MM.1S (cell line): ENCODE data around the gene C10orf90.
A peak's percentile ranks its signal among the peaks of the same experiment; 100 is the strongest.

Source experiments
- DNase-seq: peaks from one replicate; pipeline ENCODE4 v3.0.0-alpha.2; 2015
- H2AFZ ChIP-seq: fragments of 300-600 bp; sonication (generic); 2 replicates; pipeline ENCODE4 v1.6.0; 2016; ENCODE audit warnings: antibody characterized with exemption, low read length
- H3F3A ChIP-seq: fragments of 300-600 bp; sonication (generic); 2 replicates; pipeline ENCODE4 v1.6.1; 2016; ENCODE audit warnings: mild to moderate bottlenecking, antibody characterized with exemption, low read length, moderate library complexity, mixed read lengths; ENCODE audit not compliant: insufficient read depth
- H3K27ac ChIP-seq: fragments of 300-600 bp; sonication (generic); 2 replicates; pipeline ENCODE4 v1.5.1; 2016; ENCODE audit warnings: mild to moderate bottlenecking, low read length
- H3K27me3 ChIP-seq: fragments of 300-600 bp; sonication (generic); replicated peaks from 2 replicates; pipeline ENCODE4 v1.6.0; 2016; ENCODE audit warnings: low read length; ENCODE audit not compliant: insufficient read depth
- H3K36me3 ChIP-seq: fragments of 300-600 bp; sonication (generic); replicated peaks from 2 replicates; pipeline ENCODE4 v1.6.1; 2016; ENCODE audit warnings: mild to moderate bottlenecking, low read length, mixed read lengths; ENCODE audit not compliant: insufficient read depth
- H3K4me1 ChIP-seq: fragments of 300-600 bp; sonication (generic); 2 replicates; pipeline ENCODE4 v1.6.1; 2016; ENCODE audit warnings: low read length, mixed read lengths
- H3K4me2 ChIP-seq: fragments of 300-600 bp; sonication (generic); 2 replicates; pipeline ENCODE4 v1.6.0; 2016; ENCODE audit warnings: low read depth, low read length
- H3K4me3 ChIP-seq: fragments of 300-600 bp; sonication (generic); 2 replicates; pipeline ENCODE4 v1.5.1; 2016; ENCODE audit warnings: low read length, mixed read lengths
- H3K79me2 ChIP-seq: fragments of 300-600 bp; sonication (generic); 2 replicates; pipeline ENCODE4 v1.6.1; 2016; ENCODE audit warnings: mixed run types, low read length, mixed read lengths
- H3K9ac ChIP-seq: fragments of 300-600 bp; sonication (generic); 2 replicates; pipeline ENCODE4 v1.6.1; 2016; ENCODE audit warnings: low read length, mixed read lengths
- H3K9me2 ChIP-seq: fragments of 300-600 bp; sonication (generic); replicated peaks from 2 replicates; pipeline ENCODE4 v1.6.1; 2016; ENCODE audit warnings: mild to moderate bottlenecking, low read length, mixed read lengths; ENCODE audit not compliant: insufficient read depth
- H3K9me3 ChIP-seq: fragments of 300-600 bp; sonication (generic); replicated peaks from 2 replicates; pipeline ENCODE4 v1.6.1; 2016; ENCODE audit warnings: mild to moderate bottlenecking, low read length, mixed read lengths; ENCODE audit not compliant: insufficient read depth
- H4K20me1 ChIP-seq: fragments of 300-600 bp; sonication (generic); 2 replicates; pipeline ENCODE4 v1.6.1; 2016; ENCODE audit warnings: mild to moderate bottlenecking, low read length, moderate library complexity, mixed read lengths; ENCODE audit not compliant: insufficient read depth
- CTCF ChIP-seq: fragments of 300-600 bp; sonication (generic); IDR thresholded peaks from 2 replicates; pipeline ENCODE4 v1.5.1; 2016; ENCODE audit warnings: antibody characterized with exemption, low read length, mixed read lengths
- EZH2 ChIP-seq: fragments of 300-600 bp; sonication (generic); optimal IDR thresholded peaks from 2 replicates; pipeline ENCODE3; 2017; ENCODE audit warnings: low read depth, mild to moderate bottlenecking, antibody characterized with exemption, low read length, mixed read lengths
- EZH2phosphoT487 ChIP-seq: fragments of 300-600 bp; sonication (generic); IDR thresholded peaks from 2 replicates; pipeline ENCODE4 v1.6.1; 2018; ENCODE audit warnings: antibody characterized with exemption, low read length

Gene C10orf90

GRCh38 chr10:126561921-126562680 lies 108.4 kb downstream of the C10orf90 start:
- Histone ChIP-seq H3K4me3 (no peak overlapping the region), H3K9me3 (no peaks in the 10 kb centered on the region), H3K4me2 (peak overlapping the region; percentile 46; the same call in 1 of the 2 replicates), H4K20me1 (no peaks in the 10 kb centered on the region), H3K36me3 (no peaks in the 10 kb centered on the region), H3K4me1 (no peaks in the 10 kb centered on the region), H2AFZ (0 out of 2 replicates have a peak overlapping the region, but pooled peaks have one; percentile 35), H3K9ac (no peak overlapping the region), H3K27me3 (no peaks in the 10 kb centered on the region), H3K27ac (no peak overlapping the region), H3F3A (no peaks in the 10 kb centered on the region), H3K79me2 (no peaks in the 10 kb centered on the region), H3K9me2 (no peaks in the 10 kb centered on the region)
- TF ChIP-seq EZH2: no peak
- no peak for TF ChIP-seq CTCF
- TF ChIP-seq EZH2phosphoT487: no peak
- no peak for DNase-seq

- Histone ChIP-seq H3K27me3 (no peaks in the 10 kb centered on the region), H3K4me3 (peak overlapping the region; percentile 33; the same call in 1 of the 2 replicates), H3K9me3 (no peaks in the 10 kb centered on the region), H2AFZ (0 out of 2 replicates have a peak overlapping the region, but pooled peaks have one; percentile 35), H3F3A (no peaks in the 10 kb centered on the region), H3K27ac (no peak overlapping the region), H3K9me2 (no peaks in the 10 kb centered on the region), H4K20me1 (no peaks in the 10 kb centered on the region), H3K4me2 (peak overlapping the region; percentile 46; the same call in 1 of the 2 replicates), H3K36me3 (no peaks in the 10 kb centered on the region), H3K79me2 (no peaks in the 10 kb centered on the region), H3K4me1 (no peaks in the 10 kb centered on the region), H3K9ac (no peak overlapping the region)
- no peak for TF ChIP-seq CTCF
- no peak for TF ChIP-seq EZH2
- TF ChIP-seq EZH2phosphoT487: no peak
- DNase-seq: no peak
Observed at GRCh38 chr10:126561294-126561920, 109.1 kb downstream of the C10orf90 start.

GRCh38 chr10:126558881-126559280 lies 111.6 kb downstream of the C10orf90 start:
- no peak overlapping the region for H3K4me2 ChIP-seq
- no peaks in the 10 kb centered on the region for H4K20me1 ChIP-seq
- H3K27ac ChIP-seq: no peak overlapping the region
- no peak overlapping the region for H3K9ac ChIP-seq
- H3K9me3 ChIP-seq: no peaks in the 10 kb centered on the region
- H3K79me2 ChIP-seq: no peaks in the 10 kb centered on the region
- no peaks in the 10 kb centered on the region for H3K36me3 ChIP-seq
- H2AFZ ChIP-seq: no peak overlapping the region
- no peak overlapping the region for H3K4me3 ChIP-seq
- no peaks in the 10 kb centered on the region for H3K4me1 ChIP-seq
- no peaks in the 10 kb centered on the region for H3F3A ChIP-seq
- no peaks in the 10 kb centered on the region for H3K27me3 ChIP-seq
- no peaks in the 10 kb centered on the region for H3K9me2 ChIP-seq
- DNase-seq: no peak
- TF ChIP-seq CTCF (no peak), EZH2phosphoT487 (no peak), EZH2 (no peak)
